GM23248 (cell line): Measurements from ENCODE around the gene DSC3. TPM values are rescaled to one million over a fixed set of nuclear protein-coding genes. Genes with fewer than 3 reads are reported as not detected.
"Not testable (repeated sequence)": the region's sequence is repeated elsewhere in the genome, so short reads cannot be mapped to it uniquely, and the experiment has no call there.

Source experiments
- DNase-seq: peaks from one replicate; pipeline ENCODE4 v3.0.0-alpha.2; 2015
- H2AFZ ChIP-seq: fragments of 200-600 bp; sonication (generic); 2 replicates; pipeline ENCODE4 v1.6.1; 2016; ENCODE audit warnings: antibody characterized with exemption
- H3F3A ChIP-seq: fragments of 200-600 bp; sonication (generic); 2 replicates; pipeline ENCODE4 v1.6.1; 2016; ENCODE audit warnings: mild to moderate bottlenecking, antibody characterized with exemption, mixed run types; ENCODE audit not compliant: insufficient read depth
- H3K27ac ChIP-seq: fragments of 200-600 bp; sonication (generic); 2 replicates; pipeline ENCODE4 v1.5.1; 2016; ENCODE audit warnings: mild to moderate bottlenecking
- H3K27me3 ChIP-seq: fragments of 200-600 bp; sonication (generic); replicated peaks from 2 replicates; pipeline ENCODE4 v1.6.1; 2016; ENCODE audit warnings: mild to moderate bottlenecking; ENCODE audit not compliant: insufficient read depth
- H3K36me3 ChIP-seq: fragments of 200-600 bp; sonication (generic); 2 replicates; pipeline ENCODE4 v1.6.1; 2016; ENCODE audit warnings: low read depth, mild to moderate bottlenecking
- H3K4me1 ChIP-seq: fragments of 200-600 bp; sonication (generic); 2 replicates; pipeline ENCODE4 v1.6.1; 2016; ENCODE audit warnings: mild to moderate bottlenecking; ENCODE audit not compliant: insufficient read depth
- H3K4me2 ChIP-seq: fragments of 200-600 bp; sonication (generic); one replicate; pipeline ENCODE4 v1.6.1; 2016; ENCODE audit warnings: mild to moderate bottlenecking; ENCODE audit not compliant: unreplicated experiment
- H3K4me3 ChIP-seq: fragments of 200-600 bp; sonication (generic); 2 replicates; pipeline ENCODE4 v1.5.1; 2016; ENCODE audit warnings: mild to moderate bottlenecking
- H3K79me2 ChIP-seq: fragments of 200-600 bp; sonication (generic); 2 replicates; pipeline ENCODE4 v1.6.1; 2016; ENCODE audit warnings: mild to moderate bottlenecking; ENCODE audit not compliant: insufficient read depth
- H3K9ac ChIP-seq: fragments of 200-600 bp; sonication (generic); 2 replicates; pipeline ENCODE4 v1.6.1; 2016; ENCODE audit warnings: mild to moderate bottlenecking
- H3K9me2 ChIP-seq: fragments of 200-600 bp; sonication (generic); 2 replicates; pipeline ENCODE4 v1.6.1; 2016; ENCODE audit warnings: mixed run types, mild to moderate bottlenecking, moderate library complexity; ENCODE audit not compliant: insufficient read depth
- H3K9me3 ChIP-seq: fragments of 200-600 bp; sonication (generic); one replicate; pipeline ENCODE4 v1.6.1; 2017; ENCODE audit warnings: low read depth
- H4K20me1 ChIP-seq: fragments of 200-600 bp; sonication (generic); 2 replicates; pipeline ENCODE4 v1.6.0; 2016; ENCODE audit not compliant: insufficient read depth
- EZH2 ChIP-seq: fragments of 200-600 bp; sonication (generic); IDR thresholded peaks from 2 replicates; pipeline ENCODE4 v1.6.1; 2018; ENCODE audit warnings: antibody characterized with exemption, mild to moderate bottlenecking; ENCODE audit not compliant: insufficient read depth, poor library complexity, severe bottlenecking
- EZH2phosphoT487 ChIP-seq: fragments of 200-600 bp; sonication (generic); IDR thresholded peaks from 2 replicates; pipeline ENCODE4 v1.6.1; 2018; ENCODE audit warnings: antibody characterized with exemption, moderate library complexity, mild to moderate bottlenecking, low read depth; ENCODE audit not compliant: insufficient read depth
- WGBS, 2 experiments: methylation state at CpG; one replicate each; pipeline ENCODE4 v1.1.6; 2015 to 2017; ENCODE audit warnings: low lambda C conversion rate in 2 of 2, low coverage in 1 of 2; ENCODE audit errors: missing lambda C conversion rate in 2 of 2; 5-methylcytosine and 5-hydroxymethylcytosine counted together
- in situ Hi-C: fragments of 300-500 bp; cut with MboI; formaldehyde crosslinking; loops from 2 replicates; pipeline ENCODE4 v1.15.0; 2020
- polyA plus RNA-seq: library from polyadenylated mRNA; unstranded; fragments of >200 nt; fragmentation: Nextera tagmentation; extraction: Ambion mirVana; gene quantifications from 2 replicates; pipeline ENCODE4 v1.2.1, GENCODE V29; 2016
- total RNA-seq: library from RNA; depleted of rRNA; stranded (reverse); fragments of >200 nt; shearing (Covaris generic); gene quantifications from 2 replicates; pipeline ENCODE4 v1.2.3, GENCODE V29; 2014

The DSC3 gene
- total and polyA plus RNA-seq, 2 experiments from 2014 or later = not detected

- Histone ChIP-seq H3K79me2 (no peaks in the 10 kb centered on the region), H3K27me3 (no peaks in the 10 kb centered on the region), H3K4me2 (no peak overlapping the region), H4K20me1 (no peaks in the 10 kb centered on the region), H3K9ac (no peak overlapping the region), H3K36me3 (no peaks in the 10 kb centered on the region), H3K27ac (no peak overlapping the region), H3K9me3 (peaks cover 3% of the 10 kb centered on the region), H3K4me3 (no peak overlapping the region), H3K9me2 (no peaks in the 10 kb centered on the region), H3F3A (no peaks in the 10 kb centered on the region), H2AFZ (no peak overlapping the region), H3K4me1 (no peaks in the 10 kb centered on the region)
- in situ Hi-C loops = no loop called here
- TF ChIP-seq EZH2 = no peak
- TF ChIP-seq EZH2phosphoT487 = no peak
- DNase-seq = no peak
- 26 to 41% methylated on average over 4 of the region's 4 CpGs for WGBS, 2 experiments
Observed at GRCh38 chr18:31034541-31034940, 8.0 kb downstream of the DSC3 start.

GRCh38 chr18:31030574-31031278 lies 11.8 kb downstream of the DSC3 start:
- H3K9me3 ChIP-seq = peaks cover 2% of the 10 kb centered on the region

GRCh38 chr18:31015715-31016434 lies 26.7 kb downstream of the DSC3 start:
- in situ Hi-C loops = no loop called here
- TF ChIP-seq EZH2 = no peak
- TF ChIP-seq EZH2phosphoT487 = no peak
- H3K4me1 ChIP-seq = no peaks in the 10 kb centered on the region
- H3K4me3 ChIP-seq = no peak overlapping the region
- WGBS, 2 experiments = 13% methylated on average over 3 of the region's 3 CpGs
- no peaks in the 10 kb centered on the region for H4K20me1 ChIP-seq
- H3K9me2 ChIP-seq = no peaks in the 10 kb centered on the region
- no peaks in the 10 kb centered on the region for H3F3A ChIP-seq
- no peak overlapping the region for H3K27ac ChIP-seq
- H3K36me3 ChIP-seq = no peaks in the 10 kb centered on the region
- H3K79me2 ChIP-seq = no peaks in the 10 kb centered on the region
- no peak overlapping the region for H3K9ac ChIP-seq
- no peak overlapping the region for H2AFZ ChIP-seq
- no peak overlapping the region for H3K4me2 ChIP-seq
- DNase-seq = no peak
- no peaks in the 10 kb centered on the region for H3K9me3 ChIP-seq
- no peaks in the 10 kb centered on the region for H3K27me3 ChIP-seq

More at GRCh38 chr18:31030574-31031278, 11.8 kb downstream of the DSC3 start:
- TF ChIP-seq EZH2phosphoT487 = no peak
- no peak for TF ChIP-seq EZH2
- no peaks in the 10 kb centered on the region for H3K27me3 ChIP-seq
- H4K20me1 ChIP-seq = no peaks in the 10 kb centered on the region
- no peaks in the 10 kb centered on the region for H3K79me2 ChIP-seq
- no peaks in the 10 kb centered on the region for H3K9me2 ChIP-seq
- 13 to 19% methylated on average over 4 of the region's 4 CpGs for WGBS, 2 experiments
- in situ Hi-C loops = no loop called here
- no peak for DNase-seq
- H3K4me1 ChIP-seq = no peaks in the 10 kb centered on the region
- no peaks in the 10 kb centered on the region for H3F3A ChIP-seq
- no peak overlapping the region for H2AFZ ChIP-seq
- H3K36me3 ChIP-seq = no peaks in the 10 kb centered on the region
- H3K4me2 ChIP-seq = no peak overlapping the region
- H3K4me3 ChIP-seq = no peak overlapping the region
- no peak overlapping the region for H3K9ac ChIP-seq
- H3K27ac ChIP-seq = no peak overlapping the region

- H3K4me2 ChIP-seq, H3K36me3 ChIP-seq, DNase-seq, in situ Hi-C loops, H3F3A ChIP-seq, H3K9me2 ChIP-seq, H3K9me3 ChIP-seq, H3K27ac ChIP-seq, H2AFZ ChIP-seq, H3K4me3 ChIP-seq, H3K4me1 ChIP-seq, H3K27me3 ChIP-seq, H3K9ac ChIP-seq, H4K20me1 ChIP-seq, H3K79me2 ChIP-seq: not testable (repeated sequence)
- 33% methylated on average over 7 of the region's 7 CpGs for WGBS, 2 experiments
Observed at GRCh38 chr18:31011455-31011854, 31.1 kb downstream of the DSC3 start.
